Gastrocnemius medialis (tissue), 4 donors: ENCODE results near the gene COBL.

Experiments
- POLR2A ChIP-seq, 2 donors: fragments of 450-650 bp; IDR thresholded peaks; one replicate each; pipeline ENCODE4 v1.6.1; 2017; ENCODE audit warnings: antibody characterized with exemption in 2 of 2, mild to moderate bottlenecking in 2 of 2, moderate library complexity in 2 of 2
- TF ChIP-seq, protein P1 (sequence below), 5 experiments: fragments of 450-650 bp in 3 of 5; fragments of 200-600 bp in 2 of 5; sonication (generic) in 2 of 5; IDR thresholded peaks in 4 of 5; conservative IDR thresholded peaks in 1 of 5; 1 replicate in 4 of 5; 2 replicates in 1 of 5; pipeline ENCODE4 v1.5.1; 2016 to 2019; ENCODE audit warnings: antibody characterized with exemption in 5 of 5, mild to moderate bottlenecking in 3 of 5, moderate library complexity in 3 of 5

GRCh38 chr7:51230324-51230625, 86.3 kb downstream of the COBL start:
- TF ChIP-seq, protein P1, sequence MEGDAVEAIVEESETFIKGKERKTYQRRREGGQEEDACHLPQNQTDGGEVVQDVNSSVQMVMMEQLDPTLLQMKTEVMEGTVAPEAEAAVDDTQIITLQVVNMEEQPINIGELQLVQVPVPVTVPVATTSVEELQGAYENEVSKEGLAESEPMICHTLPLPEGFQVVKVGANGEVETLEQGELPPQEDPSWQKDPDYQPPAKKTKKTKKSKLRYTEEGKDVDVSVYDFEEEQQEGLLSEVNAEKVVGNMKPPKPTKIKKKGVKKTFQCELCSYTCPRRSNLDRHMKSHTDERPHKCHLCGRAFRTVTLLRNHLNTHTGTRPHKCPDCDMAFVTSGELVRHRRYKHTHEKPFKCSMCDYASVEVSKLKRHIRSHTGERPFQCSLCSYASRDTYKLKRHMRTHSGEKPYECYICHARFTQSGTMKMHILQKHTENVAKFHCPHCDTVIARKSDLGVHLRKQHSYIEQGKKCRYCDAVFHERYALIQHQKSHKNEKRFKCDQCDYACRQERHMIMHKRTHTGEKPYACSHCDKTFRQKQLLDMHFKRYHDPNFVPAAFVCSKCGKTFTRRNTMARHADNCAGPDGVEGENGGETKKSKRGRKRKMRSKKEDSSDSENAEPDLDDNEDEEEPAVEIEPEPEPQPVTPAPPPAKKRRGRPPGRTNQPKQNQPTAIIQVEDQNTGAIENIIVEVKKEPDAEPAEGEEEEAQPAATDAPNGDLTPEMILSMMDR (IDR thresholded peaks at IDR 0.05 in 4 of 5, conservative IDR thresholded peaks at IDR 0.05 in 1 of 5): no peak
- TF ChIP-seq POLR2A (IDR thresholded peaks at IDR 0.05): no peak
